M059J (cell line): ENCODE results near the gene AFG3L2. TPM values are rescaled to one million over a fixed set of nuclear protein-coding genes. Genes with fewer than 3 reads are reported as not detected.

Experiments
- DNase-seq: peaks from one replicate; pipeline ENCODE4 v3.0.0-alpha.2; 2012; ENCODE audit warnings: low read depth
- total RNA-seq: library from RNA; depleted of rRNA; stranded (reverse); fragments of >200 nt; shearing (Covaris generic); gene quantifications from 2 replicates; pipeline ENCODE4 v1.2.3, GENCODE V29; 2014

AFG3L2 gene
- total RNA-seq, 1 experiment from 2014 or later: 48.9 TPM

DNA sequence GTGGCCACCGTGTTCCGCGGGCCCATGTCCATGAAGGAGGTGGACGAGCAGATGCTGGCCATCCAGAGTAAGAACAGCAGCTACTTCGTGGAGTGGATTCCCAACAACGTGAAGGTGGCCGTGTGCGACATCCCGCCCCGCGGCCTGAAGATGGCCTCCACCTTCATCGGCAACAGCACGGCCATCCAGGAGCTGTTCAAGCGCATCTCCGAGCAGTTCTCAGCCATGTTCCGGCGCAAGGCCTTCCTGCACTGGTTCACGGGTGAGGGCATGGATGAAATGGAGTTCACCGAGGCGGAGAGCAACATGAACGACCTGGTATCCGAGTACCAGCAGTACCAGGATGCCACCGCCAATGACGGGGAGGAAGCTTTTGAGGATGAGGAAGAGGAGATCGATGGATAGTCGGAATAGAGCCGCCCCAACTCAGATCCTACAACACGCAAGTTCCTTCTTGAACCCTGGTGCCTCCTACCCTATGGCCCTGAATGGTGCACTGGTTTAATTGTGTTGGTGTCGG is 51.2 kb downstream of the AFG3L2 start:
- no peak for DNase-seq

DNA sequence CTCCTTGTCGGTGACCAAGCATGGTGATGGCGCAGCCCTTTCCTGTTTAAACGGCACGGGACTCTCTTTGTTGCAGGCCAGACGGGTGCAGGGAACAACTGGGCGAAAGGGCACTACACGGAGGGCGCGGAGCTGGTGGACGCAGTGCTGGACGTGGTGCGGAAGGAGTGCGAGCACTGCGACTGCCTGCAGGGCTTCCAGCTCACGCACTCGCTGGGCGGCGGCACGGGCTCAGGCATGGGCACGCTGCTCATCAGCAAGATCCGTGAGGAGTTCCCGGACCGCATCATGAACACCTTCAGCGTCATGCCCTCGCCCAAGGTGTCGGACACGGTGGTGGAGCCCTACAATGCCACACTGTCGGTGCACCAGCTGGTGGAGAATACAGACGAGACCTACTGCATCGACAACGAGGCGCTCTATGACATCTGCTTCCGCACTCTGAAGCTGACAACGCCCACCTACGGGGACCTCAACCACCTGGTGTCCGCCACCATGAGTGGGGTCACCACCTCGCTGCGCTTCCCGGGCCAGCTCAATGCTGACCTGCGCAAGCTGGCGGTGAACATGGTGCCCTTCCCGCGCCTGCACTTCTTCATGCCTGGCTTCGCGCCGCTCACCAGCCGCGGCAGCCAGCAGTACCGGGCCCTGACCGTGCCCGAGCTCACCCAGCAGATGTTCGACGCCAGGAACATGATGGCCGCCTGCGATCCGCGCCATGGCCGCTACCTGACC is 51.9 kb downstream of the AFG3L2 start:
- no peak for DNase-seq

DNA sequence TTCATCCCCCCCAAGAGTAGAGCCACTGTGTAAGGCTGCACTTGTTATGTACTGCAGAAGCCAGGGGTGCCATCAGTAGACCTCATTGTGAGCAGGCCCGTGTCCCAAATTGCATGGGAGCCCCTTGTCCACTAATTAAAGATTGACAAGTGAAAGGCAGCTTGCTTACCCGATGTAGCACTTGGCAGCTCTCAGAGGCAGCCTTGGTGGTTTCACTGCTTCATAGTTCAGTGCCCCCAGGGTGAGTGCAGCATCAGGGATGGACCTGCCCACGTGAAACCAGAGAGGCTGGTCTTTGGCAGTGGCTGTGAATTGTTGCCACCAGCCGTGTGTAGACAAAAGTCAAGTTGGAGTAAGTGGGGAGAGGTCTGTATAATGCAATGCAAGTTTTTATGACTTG is 55.7 kb downstream of the AFG3L2 start:
- peak; percentile 46 for DNase-seq

DNA sequence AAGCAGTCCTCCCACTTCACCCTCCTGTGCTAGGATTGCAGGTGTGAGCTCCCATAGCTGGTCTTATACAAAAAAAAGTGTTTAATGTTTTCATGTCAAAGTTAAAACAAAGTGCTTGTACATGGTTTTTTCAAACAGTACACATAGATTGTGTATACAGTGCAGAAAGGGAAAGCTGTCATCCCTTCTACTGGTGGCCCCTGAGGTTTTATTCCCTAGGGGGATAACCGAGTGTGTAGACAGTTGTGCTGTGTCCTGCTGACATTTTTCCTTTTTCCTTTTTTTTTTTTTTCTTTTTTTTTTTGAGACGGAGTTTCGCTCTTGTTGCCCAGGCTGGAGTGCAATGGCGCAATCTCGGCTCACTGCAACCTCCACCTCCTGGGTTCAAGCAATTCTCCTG is 58.2 kb downstream of the AFG3L2 start:
- DNase-seq: no peak

GRCh38 chr18:12318334-12318697 is 58.7 kb downstream of the AFG3L2 start:
- no peak for DNase-seq

GRCh38 chr18:12317664-12318333 is 59.2 kb downstream of the AFG3L2 start:
- DNase-seq: peak; percentile 51

GRCh38 chr18:12315911-12316310 is 61.1 kb downstream of the AFG3L2 start:
- DNase-seq: no peak

DNA sequence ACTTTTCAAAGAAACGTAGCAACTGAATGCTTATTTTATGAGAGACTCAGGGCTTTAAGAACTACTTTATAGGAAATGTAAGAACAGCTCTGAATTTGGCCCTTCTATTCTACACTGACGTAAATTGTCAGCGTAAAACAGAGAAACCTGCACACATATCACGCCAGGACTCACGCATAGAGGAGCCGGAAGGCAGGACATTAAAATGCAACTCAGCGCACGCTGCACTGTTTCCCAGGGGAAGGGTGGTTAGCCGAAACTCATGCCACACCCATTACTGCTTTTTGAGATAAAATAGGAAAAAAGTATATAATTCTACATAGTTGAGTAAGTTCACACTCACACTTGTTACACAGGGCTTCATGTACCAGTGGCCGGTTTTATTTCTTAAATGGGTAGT is 61.5 kb downstream of the AFG3L2 start:
- no peak for DNase-seq

GRCh38 chr18:12314591-12315305 is 62.3 kb downstream of the AFG3L2 start:
- no peak for DNase-seq

- no peak for DNase-seq
Measured at GRCh38 chr18:12313530-12314245, 63.3 kb downstream of the AFG3L2 start.

DNA sequence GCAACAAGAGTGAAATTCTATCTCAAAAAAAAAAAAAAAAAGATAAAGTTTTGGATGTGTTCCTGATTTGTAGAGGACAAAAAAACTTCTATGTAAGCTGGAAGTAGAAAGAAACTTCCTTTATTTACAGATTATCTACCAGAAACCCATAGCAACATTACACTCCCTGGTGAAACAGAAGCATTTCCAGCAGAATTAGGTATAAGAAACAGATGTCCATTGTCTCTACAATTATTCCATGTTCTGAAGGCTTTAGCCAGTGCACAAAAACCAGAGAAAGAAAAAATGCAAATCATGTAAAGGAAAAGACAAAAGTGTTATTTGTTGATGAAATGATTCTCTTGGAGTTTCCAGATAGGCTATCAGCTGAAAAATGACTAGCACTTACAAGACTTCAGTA is 64.1 kb downstream of the AFG3L2 start:
- no peak for DNase-seq

GRCh38 chr18:12310762-12311161 is 66.3 kb downstream of the AFG3L2 start:
- DNase-seq: no peak

DNA sequence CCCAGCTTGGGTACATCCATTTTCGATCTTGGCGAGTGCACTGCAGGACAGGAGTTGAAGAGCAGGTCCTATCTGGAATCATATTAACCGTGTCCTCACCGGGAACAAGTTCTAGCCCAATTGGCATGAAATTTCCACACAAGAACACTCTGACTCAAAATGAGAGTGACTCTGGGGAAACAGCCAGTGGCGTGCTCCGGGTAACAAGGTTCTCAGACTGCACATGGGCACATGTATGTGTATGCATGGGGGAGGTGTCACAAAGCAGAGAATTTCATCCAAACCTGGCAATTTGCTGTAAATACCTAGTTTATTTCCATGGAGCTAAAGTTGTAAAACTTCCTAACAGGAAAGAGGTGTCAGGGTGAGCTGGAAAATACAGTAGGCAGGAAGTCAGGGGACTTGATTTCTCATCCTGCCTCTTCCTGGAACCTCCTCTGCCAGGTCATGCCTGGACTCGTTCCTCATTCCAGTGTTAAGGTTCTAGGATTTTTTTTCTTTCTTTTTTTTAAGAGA is 67.3 kb downstream of the AFG3L2 start:
- no peak for DNase-seq

DNA sequence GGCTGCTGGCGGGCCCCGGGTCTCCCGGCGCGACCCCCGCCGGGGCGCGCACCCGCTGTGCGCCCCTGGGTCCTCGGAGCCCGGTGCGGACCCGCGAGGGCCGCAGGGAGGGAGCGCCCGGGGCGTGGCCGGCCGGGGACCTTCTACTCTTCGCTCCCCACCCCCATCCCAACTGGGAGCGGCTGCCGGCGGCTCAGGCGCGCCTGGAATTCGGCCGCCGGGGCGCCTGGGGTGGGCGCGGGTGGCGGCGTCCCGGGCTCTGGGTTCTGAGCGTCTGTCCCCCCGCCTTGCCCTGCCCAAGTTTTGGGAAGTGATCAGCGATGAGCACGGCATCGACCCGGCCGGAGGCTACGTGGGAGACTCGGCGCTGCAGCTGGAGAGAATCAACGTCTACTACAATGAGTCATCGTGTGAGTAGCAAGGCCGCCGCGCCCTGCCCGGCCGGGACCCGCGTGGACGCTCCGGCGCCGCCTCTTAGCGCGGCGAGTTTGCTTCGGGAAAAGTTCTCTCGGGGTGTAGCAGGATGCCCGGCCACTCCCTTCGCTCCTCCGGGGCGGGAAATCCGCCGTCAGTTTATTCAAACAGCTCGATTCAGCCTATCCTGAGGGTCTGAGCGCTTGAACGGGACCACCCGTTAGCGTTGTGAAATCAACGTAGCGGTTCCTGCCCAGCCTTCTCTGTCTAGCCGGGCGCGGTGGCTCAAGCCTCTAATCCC is 68.5 kb downstream of the AFG3L2 start:
- DNase-seq: peak; percentile 81

DNA sequence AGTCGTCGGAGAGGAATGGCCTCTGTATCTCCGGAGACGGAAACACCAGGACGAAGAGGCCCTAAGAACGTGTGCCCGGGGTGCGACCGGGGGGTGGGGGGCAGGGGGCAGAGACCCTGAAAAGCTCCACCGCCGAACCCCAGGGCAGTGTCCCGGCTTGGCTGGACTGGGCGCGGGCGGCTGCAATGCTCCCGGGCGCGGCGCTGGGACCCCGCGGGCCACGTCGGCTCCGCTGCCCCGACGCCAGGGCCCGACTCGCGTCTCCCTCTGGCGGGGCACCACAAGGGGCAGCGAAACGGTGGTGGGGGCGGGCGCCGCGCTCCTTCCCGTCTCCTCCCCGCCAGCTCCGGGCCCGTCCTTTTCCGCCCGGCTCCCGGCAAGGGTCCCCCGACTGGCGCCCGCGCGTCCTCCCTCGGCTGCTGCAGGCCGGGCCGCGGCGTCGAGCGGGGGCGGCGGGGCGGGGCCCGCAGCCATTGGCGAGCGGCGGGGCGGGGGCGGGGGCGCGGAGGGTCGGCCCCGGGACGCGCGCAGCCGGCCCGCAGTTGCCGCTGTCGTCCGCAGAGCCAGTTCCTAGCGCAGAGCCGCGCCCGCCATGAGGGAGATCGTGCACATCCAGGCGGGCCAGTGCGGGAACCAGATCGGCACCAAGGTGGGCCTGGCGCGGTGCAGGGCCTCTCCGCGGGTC is 69.2 kb downstream of the AFG3L2 start, which contains the start of gene TUBB6:
Gene TUBB6 (plus strand): TSS at position 541 of the 685 bp plus-strand sequence. CDS start 52 bp downstream, at position 593.
- DNase-seq: peak; percentile 62

DNA sequence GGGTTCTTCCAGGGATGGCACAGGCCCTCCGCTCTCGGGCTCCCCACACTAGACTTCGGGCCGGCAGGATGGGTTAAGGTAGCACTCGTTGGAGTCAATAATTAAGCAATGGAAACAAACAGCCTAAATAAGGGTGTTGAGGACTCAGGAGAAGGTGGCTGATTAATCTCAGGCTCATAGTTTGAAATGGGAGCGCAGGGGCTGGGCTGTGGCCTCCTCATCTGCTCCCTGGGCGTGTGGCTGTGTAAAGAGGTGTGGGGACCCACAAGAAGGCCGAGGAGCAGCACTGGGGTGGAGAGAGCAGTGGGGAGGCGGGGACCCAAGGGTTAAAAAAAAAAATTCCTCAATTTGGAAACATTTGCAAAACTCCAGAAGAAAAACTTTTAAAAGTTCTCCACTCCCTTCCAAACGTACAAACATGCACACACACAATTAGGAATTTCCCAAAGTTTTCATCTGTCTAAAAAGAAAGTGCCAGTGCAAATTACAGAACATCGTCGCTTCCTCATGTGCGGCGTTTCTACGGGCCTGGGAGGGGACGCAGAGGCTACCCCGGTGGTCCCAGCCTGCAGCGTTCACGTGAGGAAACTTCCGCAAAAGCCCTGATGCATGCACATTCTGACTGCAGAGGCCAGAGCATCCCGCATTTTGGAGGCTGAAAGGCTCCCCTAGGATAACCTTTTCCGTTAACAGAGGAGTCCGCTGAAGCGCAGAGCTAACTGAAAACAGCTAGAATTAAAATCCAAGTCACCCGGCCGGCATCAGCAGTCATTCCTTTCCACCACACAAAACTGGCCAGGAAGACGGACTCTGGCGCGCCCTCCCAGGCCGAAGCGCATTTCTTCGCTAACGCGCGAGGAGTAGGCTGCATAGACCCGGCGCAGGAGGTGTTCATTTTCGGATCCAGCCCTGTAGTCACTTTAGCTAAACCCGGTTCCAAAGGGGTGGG is 70.0 kb downstream of the AFG3L2 start:
- DNase-seq: peak; percentile 36

DNA sequence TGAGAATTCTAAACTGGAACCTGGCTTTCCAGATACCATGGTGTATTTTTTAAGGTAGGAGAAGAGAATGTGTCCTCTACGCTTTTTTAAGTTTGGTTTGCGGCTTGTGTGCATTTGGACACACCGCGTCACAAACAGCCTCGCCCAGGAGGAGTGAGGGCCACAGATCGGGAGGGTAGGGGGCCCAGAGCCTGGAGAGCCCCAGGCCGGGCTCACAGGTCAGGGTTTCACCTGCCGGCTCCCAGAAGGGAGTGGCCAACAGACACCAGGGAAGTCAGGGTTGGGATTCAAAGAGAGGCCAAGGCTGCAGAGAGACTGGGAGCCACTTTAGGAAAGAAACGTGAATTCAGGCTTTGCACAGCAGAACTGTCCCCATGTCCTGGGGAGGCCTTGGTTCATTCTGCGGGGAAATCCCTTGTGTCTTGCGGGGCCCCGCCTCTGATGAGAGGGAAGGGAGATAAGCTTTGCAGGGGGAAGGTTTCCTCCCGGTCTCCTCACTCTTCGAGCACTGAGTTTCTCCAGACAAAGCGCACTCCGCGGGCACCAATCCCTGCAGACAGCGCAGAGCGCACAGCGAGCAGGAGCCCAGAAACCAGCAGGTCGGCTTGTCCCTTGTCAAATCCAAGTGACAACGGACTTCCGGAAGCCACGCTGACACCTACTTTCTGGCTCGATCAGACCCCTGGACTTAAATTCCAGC is 70.9 kb downstream of the AFG3L2 start:
- DNase-seq: no peak

GRCh38 chr18:12305211-12305610 is 71.8 kb downstream of the AFG3L2 start:
- no peak for DNase-seq
